Measurements from ENCODE around the gene COX6B2.

DNA sequence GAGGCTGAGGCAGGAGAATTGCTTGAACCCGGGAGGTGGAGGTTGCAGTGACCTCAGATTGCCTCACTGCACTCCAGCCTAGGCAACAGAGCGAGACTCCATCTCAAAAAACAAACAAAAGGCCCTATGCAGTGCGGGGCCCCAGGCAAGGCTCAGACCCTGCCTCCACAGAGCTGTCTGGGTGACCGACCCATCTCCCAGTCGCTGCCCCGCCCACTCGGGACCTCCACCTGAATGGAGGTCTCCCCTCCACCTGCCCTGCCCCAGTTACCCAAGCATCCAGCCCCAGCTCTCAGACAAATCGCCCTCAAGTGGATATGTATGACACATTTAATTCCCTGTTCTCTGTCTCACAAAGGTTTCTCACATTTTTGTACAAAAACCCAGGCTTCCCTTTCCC is 10.7 kb upstream of the COX6B2 start:
- TF ChIP-seq CSDC2 (CRISPR knock-in tag; IDR thresholded peaks at IDR 0.05) (no peak), RARB (CRISPR knock-in tag; IDR thresholded peaks at IDR 0.05) (no peak), ARNTL (CRISPR knock-in tag; IDR thresholded peaks at IDR 0.05; ENCODE audit: borderline replicate concordance, low read depth) (no peak), GLIS3 (CRISPR knock-in tag; IDR thresholded peaks at IDR 0.05) (no peak), ZFP30 (CRISPR knock-in tag; IDR thresholded peaks at IDR 0.05) (no peak), ZFP3 (CRISPR knock-in tag; IDR thresholded peaks at IDR 0.05) (no peak)
- TF ChIP-seq, protein P1, sequence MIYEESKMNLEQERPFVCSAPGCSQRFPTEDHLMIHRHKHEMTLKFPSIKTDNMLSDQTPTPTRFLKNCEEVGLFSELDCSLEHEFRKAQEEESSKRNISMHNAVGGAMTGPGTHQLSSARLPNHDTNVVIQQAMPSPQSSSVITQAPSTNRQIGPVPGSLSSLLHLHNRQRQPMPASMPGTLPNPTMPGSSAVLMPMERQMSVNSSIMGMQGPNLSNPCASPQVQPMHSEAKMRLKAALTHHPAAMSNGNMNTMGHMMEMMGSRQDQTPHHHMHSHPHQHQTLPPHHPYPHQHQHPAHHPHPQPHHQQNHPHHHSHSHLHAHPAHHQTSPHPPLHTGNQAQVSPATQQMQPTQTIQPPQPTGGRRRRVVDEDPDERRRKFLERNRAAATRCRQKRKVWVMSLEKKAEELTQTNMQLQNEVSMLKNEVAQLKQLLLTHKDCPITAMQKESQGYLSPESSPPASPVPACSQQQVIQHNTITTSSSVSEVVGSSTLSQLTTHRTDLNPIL (CRISPR knock-in tag; IDR thresholded peaks at IDR 0.05; ENCODE audit: low read depth): no peak
- TF ChIP-seq, protein P2, sequence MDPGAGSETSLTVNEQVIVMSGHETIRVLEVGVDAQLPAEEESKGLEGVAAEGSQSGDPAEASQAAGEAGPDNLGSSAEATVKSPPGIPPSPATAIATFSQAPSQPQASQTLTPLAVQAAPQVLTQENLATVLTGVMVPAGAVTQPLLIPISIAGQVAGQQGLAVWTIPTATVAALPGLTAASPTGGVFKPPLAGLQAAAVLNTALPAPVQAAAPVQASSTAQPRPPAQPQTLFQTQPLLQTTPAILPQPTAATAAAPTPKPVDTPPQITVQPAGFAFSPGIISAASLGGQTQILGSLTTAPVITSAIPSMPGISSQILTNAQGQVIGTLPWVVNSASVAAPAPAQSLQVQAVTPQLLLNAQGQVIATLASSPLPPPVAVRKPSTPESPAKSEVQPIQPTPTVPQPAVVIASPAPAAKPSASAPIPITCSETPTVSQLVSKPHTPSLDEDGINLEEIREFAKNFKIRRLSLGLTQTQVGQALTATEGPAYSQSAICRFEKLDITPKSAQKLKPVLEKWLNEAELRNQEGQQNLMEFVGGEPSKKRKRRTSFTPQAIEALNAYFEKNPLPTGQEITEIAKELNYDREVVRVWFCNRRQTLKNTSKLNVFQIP (CRISPR knock-in tag; IDR thresholded peaks at IDR 0.05; ENCODE audit: borderline replicate concordance, low read depth): no peak
- TF ChIP-seq, protein P3, sequence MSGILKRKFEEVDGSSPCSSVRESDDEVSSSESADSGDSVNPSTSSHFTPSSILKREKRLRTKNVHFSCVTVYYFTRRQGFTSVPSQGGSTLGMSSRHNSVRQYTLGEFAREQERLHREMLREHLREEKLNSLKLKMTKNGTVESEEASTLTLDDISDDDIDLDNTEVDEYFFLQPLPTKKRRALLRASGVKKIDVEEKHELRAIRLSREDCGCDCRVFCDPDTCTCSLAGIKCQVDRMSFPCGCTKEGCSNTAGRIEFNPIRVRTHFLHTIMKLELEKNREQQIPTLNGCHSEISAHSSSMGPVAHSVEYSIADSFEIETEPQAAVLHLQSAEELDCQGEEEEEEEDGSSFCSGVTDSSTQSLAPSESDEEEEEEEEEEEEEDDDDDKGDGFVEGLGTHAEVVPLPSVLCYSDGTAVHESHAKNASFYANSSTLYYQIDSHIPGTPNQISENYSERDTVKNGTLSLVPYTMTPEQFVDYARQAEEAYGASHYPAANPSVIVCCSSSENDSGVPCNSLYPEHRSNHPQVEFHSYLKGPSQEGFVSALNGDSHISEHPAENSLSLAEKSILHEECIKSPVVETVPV (CRISPR knock-in tag; IDR thresholded peaks at IDR 0.05): no peak

All from SK-N-SH treated with all-trans-retinoic acid at 6 μM for 48 hours (cell line).